ES-I3 (cell line): ENCODE results near the gene ARRDC2.
"Not testable (repeated sequence)": the region's sequence is repeated elsewhere in the genome, so short reads cannot be mapped to it uniquely, and the experiment has no call there.

ENCODE experiments used
- H3K36me3 ChIP-seq: 2 replicates; pipeline ENCODE4 v1.6.1; 2013; ENCODE audit warnings: mild to moderate bottlenecking, low read length, control low read depth, moderate library complexity; ENCODE audit not compliant: insufficient read depth
- H3K4me1 ChIP-seq: 2 replicates; pipeline ENCODE4 v1.6.1; 2013; ENCODE audit warnings: mild to moderate bottlenecking, control low read depth, low read length; ENCODE audit not compliant: insufficient read depth
- H3K9ac ChIP-seq: 2 replicates; pipeline ENCODE4 v1.6.1; 2013; ENCODE audit warnings: low read depth, mild to moderate bottlenecking, low read length, moderate library complexity
- H3K9me3 ChIP-seq: 2 replicates; pipeline ENCODE4 v1.6.1; 2013; ENCODE audit warnings: mild to moderate bottlenecking, low read length, moderate library complexity; ENCODE audit not compliant: control insufficient read depth, insufficient read depth

Gene ARRDC2

GRCh38 chr19:18017275-18018083 is 9.5 kb downstream of the ARRDC2 start:
- H3K9ac ChIP-seq, result no peak overlapping the region
- no peaks in the 10 kb centered on the region for H3K36me3 ChIP-seq
- no peaks in the 10 kb centered on the region for H3K9me3 ChIP-seq
- no peaks in the 10 kb centered on the region; the same call in 1 of the 2 replicates for H3K4me1 ChIP-seq

DNA sequence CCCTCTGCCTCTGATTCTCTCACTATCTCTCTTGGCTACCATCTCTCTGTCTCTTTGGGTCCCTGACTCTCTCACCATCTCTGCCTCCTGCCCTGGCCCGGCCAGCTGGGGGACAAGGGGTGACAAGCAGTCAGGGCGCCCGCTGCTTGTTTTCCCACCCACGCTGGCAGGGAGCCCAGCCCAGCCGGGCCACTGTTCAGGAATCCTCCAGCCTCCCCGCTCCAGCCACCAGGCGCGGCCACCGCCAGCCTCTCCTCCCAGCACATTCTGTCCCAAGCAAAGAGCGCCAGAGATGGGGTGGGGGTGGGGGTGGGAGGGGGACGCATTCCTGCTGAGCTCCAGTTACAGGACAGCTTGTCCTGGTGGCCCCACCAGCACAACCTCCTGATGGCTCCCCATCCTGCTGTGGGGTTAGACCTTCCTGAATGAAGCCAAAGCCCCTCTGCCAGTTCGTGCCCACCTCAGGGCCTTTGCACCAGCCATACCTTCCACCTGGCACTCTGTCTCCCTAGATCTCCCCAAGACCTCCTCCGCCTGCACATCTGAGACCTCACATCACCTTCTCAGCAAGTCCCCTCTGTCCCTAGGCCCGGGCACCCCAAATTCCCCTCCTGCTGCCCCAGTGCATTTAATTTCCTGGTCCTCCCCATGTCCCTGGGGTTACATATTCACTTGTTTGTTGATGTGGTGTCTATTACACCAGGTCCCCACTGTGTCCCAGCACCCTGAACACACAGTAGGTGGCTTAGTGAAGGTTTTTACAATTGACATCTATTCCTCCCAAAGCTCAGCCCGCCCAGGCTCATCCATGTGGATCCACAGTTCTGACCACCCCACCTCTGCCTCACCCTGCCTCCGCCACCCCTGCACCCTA is 12.5 kb downstream of the ARRDC2 start:
- Histone ChIP-seq H3K4me1 (peaks cover 4% of the 10 kb centered on the region; the same call in 1 of the 2 replicates), H3K9ac (no peak overlapping the region), H3K9me3 (no peaks in the 10 kb centered on the region), H3K36me3 (no peaks in the 10 kb centered on the region)

DNA sequence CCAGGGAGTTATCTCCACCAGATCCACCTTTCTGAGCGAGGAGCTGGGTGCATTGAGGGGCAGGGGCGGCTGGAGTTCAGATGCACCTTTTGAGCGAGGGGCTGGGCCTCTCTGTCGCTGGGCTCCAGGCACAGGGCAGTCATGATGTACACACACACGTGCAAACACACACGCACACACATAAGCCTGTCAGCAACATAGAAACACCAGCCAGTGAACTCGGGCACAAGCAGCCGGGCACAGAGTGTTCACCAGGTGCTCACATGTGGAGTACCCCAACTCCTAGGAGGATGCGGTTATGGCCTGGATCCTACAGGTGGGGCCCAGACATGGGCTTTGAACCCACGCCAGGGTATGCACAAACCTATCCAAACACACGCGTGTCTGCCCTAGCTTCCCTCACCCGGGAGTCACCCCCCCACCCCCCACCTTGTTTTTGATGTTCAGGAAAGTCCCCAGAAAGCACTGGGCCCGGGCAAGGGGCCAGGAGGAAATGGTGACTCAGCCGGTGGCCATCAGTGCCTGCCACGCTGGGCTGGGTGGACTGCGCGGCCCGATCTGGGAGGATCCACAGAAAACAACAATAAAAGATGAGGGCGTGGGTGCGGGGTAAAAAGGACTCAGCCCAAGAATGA is 13.3 kb downstream of the ARRDC2 start:
- Histone ChIP-seq H3K9me3 (no peaks in the 10 kb centered on the region), H3K9ac (peak overlapping the region; percentile 50; the same call in 1 of the 2 replicates), H3K36me3 (no peaks in the 10 kb centered on the region), H3K4me1 (peaks cover 4% of the 10 kb centered on the region; the same call in 1 of the 2 replicates)

- H3K9ac ChIP-seq, result peak overlapping the region; percentile 11; the same call in 1 of the 2 replicates
- no peaks in the 10 kb centered on the region for H3K9me3 ChIP-seq
- H3K4me1 ChIP-seq, result peaks cover 4% of the 10 kb centered on the region; the same call in 1 of the 2 replicates
- H3K36me3 ChIP-seq, result no peaks in the 10 kb centered on the region
These were observed 15.8 kb downstream of the ARRDC2 start for GRCh38 chr19:18023622-18024251.

DNA sequence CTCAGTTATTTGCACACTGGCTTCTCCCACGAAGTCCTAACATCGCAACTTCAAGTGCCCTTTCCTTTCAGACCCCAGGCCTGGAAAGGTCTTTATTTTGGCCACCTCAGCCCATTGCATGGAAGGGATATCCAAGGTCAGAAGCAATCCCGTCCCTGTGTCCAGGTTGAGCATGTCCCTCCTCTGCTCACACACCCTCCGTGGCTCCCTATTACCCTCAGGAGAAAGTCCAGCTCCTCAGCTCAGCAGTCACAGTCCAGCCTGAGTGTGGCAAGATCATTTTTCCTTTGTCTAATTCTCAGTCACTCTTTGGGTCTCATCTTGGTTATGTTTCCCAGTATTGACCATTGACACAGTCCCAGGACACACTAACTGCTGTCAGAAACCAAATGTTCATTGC is 19.2 kb downstream of the ARRDC2 start:
- H3K4me1 ChIP-seq, result peaks cover 4% of the 10 kb centered on the region; the same call in 1 of the 2 replicates
- H3K9me3 ChIP-seq, result no peaks in the 10 kb centered on the region
- H3K9ac ChIP-seq, result no peak overlapping the region
- no peaks in the 10 kb centered on the region for H3K36me3 ChIP-seq

- Histone ChIP-seq H3K9me3 (no peaks in the 10 kb centered on the region), H3K36me3 (no peaks in the 10 kb centered on the region), H3K4me1 (no peaks in the 10 kb centered on the region), H3K9ac (no peak overlapping the region)
These were observed 21.8 kb downstream of the ARRDC2 start for GRCh38 chr19:18029617-18030338.

GRCh38 chr19:18031401-18031800 is 23.4 kb downstream of the ARRDC2 start:
- not testable (repeated sequence) for H3K9me3 ChIP-seq, H3K9ac ChIP-seq, H3K36me3 ChIP-seq, H3K4me1 ChIP-seq

GRCh38 chr19:18032102-18032501 is 24.1 kb downstream of the ARRDC2 start:
- not testable (repeated sequence) for H3K9ac ChIP-seq, H3K4me1 ChIP-seq, H3K36me3 ChIP-seq, H3K9me3 ChIP-seq

DNA sequence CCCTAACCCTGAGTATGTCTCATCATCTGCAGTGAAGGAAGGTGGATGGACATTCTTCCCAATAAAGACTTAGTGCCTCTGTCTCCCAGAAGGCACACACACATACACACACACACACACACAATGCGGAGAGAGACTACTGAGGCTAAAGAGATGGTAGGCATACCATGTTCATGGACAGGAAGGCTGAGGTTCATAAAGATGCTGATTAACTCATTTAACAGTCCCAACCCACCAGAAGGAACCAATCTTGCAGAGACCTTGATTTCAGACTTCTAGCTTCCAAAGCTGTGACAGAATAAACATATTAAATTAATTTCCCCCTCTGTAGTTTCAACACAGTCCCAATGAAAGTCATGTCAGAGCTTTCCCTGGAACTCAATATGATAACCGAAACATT is 33.1 kb downstream of the ARRDC2 start:
- H3K4me1 ChIP-seq, result no peaks in the 10 kb centered on the region
- no peak overlapping the region for H3K9ac ChIP-seq
- H3K9me3 ChIP-seq, result no peaks in the 10 kb centered on the region
- no peaks in the 10 kb centered on the region for H3K36me3 ChIP-seq

GRCh38 chr19:18043676-18044075 is 35.7 kb downstream of the ARRDC2 start:
- H3K4me1 ChIP-seq, result no peaks in the 10 kb centered on the region; the same call in 1 of the 2 replicates
- H3K36me3 ChIP-seq, result no peaks in the 10 kb centered on the region
- H3K9ac ChIP-seq, result no peak overlapping the region
- no peaks in the 10 kb centered on the region for H3K9me3 ChIP-seq

- Histone ChIP-seq H3K9me3 (no peaks in the 10 kb centered on the region), H3K9ac (peak overlapping the region; percentile 13; the same call in 1 of the 2 replicates), H3K36me3 (no peaks in the 10 kb centered on the region), H3K4me1 (no peaks in the 10 kb centered on the region; the same call in 1 of the 2 replicates)
These were observed 36.9 kb downstream of the ARRDC2 start for GRCh38 chr19:18044825-18045304.

DNA sequence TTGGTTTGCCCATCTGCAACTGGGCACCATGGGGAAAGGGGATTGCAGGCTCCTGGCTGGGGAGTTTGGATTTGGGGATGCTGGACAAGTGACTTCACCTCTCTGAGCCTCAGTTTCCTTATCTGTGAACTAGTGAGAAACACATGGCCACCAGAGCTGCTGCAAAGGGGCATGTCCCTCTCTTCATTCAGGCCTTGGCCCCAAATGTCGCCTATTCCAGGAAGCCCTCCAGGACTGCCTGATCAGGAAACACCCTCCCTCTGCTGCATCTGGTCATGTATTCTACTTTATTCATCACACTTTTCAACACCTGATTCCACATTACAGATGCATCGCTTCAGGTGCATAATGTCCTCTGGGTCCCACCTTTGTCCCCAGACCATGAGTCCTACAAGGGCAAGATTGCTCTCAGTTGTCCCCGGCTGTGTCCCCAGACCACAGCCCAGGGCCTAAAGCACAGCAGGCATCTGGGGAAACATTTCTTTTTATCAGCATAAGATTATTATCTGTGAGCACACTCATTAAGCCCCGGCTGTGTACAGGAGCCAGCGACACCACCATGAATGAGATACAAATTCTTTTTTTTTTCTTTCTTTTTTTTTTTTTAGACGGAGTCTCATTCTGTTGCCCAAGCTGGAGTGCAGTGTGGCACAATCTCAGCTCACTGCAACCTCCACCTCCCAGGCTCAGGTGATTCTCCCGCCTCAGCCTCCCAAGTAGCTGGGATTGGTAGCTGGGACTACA is 37.5 kb downstream of the ARRDC2 start:
- H3K36me3 ChIP-seq, result no peaks in the 10 kb centered on the region
- H3K9ac ChIP-seq, result peak overlapping the region; percentile 13; the same call in 1 of the 2 replicates
- H3K9me3 ChIP-seq, result no peaks in the 10 kb centered on the region
- H3K4me1 ChIP-seq, result no peaks in the 10 kb centered on the region; the same call in 1 of the 2 replicates
